Islet of Langerhans (tissue), 1 donor: ENCODE data around the gene ARGLU1.

Experiments used
- FAIRE-seq: peaks from one replicate; lab custom pipeline; 2011; peaks lifted over from hg19 to GRCh38; lab: Jason Lieb, UNC

ARGLU1 gene

DNA sequence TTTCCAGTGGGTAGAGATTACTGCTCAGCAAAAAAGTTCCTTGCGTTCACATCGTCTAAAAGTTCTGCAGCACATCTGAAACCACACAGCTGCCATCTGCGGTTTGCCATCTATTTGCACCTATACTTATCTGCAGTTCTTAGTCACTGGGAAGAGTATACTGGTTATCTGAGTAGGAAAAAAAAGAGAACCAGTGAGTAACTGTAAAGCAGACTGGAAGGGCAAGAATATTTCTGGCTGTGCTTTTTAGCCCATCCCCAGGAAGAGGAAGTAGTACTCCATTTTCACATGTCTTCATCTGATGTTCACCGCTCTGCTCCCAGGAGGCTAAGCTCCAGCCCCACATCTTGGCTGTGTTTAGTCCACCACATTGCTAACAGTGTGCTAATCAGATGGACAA, 68.0 kb downstream of the ARGLU1 start:
- no peak for FAIRE-seq

DNA sequence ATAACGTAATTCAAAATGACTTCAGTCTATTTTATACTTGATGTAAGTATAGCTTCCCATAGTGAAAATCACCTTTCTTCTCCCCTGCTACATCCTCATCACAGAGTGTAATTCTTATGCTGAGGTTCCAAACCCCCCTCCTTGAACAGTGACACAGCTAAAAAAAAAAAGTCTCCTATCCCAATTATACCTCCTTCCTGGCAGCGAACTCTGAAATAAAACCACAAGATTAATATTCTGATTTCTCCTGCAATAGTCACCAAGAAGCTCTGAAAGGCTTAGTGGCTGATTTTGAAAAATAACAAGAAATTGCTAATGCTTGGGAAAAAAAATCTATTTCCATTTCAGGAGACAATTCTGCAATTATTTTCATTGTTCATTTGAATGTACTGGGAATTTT, 68.8 kb downstream of the ARGLU1 start:
- no peak for FAIRE-seq

DNA sequence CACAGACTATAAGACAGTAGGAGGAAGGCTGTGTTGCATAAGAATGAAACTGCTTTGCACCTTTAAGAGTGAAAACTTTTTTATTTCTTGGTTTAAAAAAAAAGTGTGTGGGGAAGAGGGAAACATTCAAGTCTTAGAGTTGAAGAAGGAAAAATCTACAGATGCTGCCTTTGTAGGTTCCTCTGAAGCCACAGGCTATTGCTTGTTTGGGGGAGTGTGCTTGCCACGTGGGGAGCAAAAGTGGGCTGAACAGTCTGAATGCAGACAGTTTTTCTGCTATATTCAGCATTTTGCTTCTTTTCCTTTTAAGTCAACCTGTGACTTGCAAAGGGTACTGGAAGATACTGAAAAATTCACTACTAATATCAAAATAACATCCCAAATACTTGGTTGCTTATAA, 69.4 kb downstream of the ARGLU1 start:
- no peak for FAIRE-seq

DNA sequence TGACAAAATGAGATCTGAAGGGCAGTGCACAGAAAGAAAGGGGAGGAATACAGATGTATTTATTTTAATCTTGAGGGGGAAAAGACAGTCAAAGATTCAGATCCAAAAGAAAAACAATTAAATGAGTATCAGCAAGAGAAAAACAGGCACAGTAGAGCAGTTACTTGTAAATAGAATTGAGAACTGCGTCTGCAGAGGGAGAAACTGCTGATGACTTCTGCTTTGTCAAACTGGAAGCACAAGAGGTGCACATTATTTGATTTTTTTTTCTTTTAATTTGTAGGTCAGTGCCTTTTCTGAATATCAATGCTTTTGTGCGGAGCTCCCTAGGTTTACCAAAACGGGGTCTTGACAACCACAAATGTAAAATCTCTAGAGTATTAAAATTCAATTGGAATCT, 69.8 kb downstream of the ARGLU1 start:
- no peak for FAIRE-seq

DNA sequence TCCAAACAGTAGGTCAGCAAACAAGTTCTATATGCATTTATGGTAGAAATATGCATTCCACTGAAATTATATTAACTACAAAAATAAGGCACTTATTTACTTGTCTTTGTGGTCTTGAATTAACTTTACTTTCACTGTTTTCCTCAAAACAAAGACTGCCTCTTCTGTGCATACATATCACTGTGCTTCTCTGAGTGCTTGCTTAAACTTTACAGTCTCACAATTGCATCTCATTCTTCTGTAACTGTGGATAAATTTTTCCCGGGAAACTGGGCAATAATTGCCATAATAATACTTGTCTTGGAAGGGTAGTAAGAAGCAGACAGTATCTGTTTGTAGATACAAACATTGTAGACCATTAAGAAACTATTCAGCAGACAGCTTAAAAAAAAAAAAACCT, 70.9 kb downstream of the ARGLU1 start:
- FAIRE-seq, result no peak

DNA sequence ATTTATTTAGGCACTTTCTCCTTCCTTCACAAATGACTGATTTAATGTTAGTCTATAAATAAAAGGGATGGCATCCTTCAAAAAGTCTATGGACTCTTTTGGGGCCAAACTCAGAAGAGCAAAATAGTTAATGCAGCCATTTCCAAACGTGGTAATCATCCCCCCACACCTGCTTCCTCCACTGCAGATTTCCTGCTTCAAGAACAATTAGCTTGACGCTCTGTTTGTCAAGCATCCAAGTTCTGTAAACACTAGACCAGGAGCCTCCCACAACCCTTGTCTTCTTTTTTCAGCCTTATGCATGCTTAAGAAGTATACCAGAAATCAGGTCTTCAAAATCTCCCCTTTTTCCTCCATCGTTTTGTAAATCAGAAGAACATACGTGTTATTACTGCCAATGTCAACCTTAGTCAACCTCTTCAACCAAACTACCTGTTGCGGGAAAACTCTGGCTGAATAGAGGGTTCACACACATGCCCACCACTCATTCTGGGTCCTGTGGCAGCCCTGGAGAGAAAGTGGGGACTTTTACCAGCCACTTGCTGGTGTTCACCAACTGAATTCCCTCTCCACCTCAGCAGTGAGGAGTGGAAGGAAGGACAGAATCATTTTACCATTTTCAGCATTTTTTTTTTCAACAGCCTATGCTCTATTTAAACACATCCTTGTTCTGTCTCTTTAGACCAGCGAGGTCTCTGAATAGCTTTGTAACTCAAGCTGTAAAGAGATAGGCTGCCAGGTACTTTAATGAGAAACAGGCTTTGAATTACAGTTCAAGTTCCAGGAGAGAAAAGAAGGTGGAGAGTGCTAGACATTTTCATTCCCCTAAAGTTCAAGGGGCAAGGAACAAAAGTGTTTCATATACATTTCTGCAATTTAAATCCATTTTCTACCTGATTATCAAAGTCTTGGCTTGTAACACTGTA, 71.6 kb downstream of the ARGLU1 start:
- no peak for FAIRE-seq

DNA sequence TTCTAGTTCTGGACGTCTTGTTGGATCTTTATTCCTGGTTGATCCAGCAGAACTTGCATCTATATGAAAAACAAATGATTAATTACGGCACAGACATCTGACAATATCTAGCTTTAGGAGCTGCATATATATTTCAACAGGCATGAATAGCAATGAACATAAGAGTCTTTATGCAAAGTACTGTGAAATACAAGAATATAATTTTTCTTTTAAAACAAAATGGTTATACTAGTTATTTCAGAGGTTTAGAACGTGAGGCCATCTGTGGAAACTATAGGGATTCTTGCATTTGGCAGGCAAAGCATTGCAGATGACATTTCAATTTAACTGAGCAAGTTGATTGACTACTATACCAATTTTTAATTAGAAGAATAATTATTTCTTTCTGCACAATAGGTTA, 73.0 kb downstream of the ARGLU1 start:
- FAIRE-seq, result no peak

DNA sequence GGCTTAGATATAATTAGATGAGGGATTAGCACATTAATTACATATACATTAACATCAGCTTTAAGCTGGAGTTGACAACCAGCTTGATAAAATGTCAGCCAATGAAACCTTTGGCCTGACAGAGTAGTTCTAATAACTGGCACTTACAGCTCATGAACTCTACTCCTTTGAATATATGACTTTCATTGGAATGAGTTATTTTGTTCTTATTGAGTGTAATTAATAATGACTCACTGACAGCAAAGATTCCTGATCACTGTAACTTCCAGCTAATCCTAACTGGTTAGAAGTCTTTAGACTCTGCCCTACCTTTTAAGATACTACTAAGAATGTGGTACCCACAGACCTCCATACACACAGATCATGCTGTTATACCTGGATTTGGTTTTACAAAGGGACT, 73.4 kb downstream of the ARGLU1 start:
- no peak for FAIRE-seq

DNA sequence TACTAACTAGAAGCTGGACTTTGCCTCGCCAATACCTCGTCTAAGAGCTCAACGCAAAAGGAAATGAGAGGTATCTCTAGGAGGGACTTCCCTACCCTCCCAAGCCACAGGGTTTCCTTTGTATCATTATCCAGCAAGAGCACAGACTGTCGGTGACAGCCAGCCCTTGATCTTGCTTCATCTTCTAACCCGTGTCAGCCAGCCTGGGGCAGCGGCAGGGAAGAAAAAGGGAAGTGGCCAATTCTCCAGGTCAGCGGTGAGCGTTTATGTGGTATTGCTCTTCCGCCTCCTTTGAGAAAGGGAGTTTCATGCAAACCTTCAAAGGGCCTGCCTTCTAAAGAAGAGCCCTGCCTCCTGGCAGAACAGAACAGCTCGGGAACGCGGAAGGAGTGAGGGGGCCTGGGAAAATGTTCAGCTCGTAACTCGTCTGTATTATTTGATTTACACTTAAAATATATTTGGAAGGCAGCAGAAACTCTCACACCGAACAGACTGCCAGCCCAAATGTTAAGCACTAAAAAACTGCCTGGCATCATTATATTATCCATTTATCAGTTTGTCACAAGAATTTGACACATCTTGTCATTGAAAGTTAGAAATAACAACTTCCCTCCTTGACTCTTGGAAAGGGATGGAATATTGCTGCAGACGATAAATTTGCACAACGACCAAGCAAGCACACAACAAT, 74.3 kb downstream of the ARGLU1 start:
- FAIRE-seq, result no peak

DNA sequence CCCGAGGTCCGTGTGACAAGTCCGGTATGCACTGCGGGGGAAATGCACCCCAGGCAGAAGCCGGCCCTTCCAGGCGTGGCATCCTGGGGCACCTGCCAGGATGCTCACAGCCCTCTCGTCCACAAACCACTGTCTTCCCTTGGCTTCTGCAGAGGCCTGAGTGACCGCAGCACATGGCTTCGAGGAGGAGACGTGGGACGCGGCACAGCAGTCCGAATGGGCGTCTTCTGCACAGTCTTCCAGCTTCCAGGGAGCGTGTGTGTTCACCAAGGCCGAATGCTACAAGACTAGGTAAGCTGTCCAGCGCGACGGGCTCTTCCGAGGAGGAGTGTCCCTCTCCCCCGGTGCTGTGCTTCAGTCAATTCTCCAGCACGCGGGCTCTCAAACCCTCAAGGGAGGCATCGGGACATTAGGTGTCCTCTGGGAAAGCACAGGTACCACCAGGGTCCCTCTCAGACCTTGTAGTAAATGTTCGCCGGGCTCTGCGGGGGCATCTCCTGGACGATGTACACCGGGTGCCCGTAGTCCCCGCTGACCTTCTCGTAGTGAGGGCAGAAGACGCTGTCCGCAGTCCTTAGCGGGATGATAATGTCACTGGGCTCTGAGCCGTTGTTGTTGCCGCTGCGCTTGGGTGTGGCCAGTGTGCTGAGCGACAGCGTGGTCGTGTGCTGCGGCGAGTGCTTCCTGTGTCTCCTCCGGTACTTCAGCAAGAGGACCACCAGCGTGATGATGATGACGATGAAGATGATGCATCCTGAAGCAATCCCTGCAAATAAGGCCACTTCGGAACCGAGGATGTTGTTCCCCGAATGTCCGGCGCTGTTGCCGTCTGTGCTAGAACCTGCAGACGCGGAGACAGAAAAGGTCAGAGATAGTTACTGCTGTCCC, 75.1 kb downstream of the ARGLU1 start:
- FAIRE-seq, result no peak

DNA sequence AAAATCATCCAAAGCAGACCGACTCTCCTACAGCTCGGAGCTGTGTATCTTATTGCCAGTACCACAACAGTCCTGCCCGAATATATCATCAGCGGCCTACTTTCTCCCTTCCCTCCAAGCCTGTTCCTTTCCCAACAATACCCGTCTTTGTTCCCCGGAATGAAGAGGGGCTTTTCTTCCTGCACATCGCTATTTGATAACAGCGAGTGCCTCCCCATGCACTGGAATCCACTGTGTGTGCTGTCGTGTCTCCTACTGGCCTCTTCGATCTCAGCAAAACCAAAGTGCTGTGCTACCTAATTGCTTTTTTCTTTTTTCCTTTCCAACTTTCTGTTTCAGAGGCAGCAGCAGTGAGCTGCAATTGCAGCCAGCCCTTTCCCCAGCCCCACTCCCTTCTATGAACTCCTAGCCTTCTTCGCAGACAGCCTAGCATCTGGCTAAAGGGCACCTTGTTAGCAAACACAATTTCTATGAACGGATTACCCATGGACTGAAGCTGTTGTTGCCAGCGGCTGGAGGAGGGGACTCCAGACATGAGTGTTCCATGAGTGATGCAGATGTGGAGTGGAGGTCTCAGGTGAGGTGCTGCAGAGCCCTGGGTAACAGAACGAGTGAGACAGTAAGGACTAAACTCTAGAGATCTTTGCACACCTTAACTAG, 75.9 kb downstream of the ARGLU1 start:
- FAIRE-seq, result no peak
